ENCODE data around the gene AP1S3.

The AP1S3 gene

GRCh38 chr2:223834431-223834830 is 3.0 kb downstream of the AP1S3 start:
- H3K4me3 ChIP-seq (ENCODE audit: low read depth, low read length) = no peak overlapping the region
- no peak for DNase-seq (ENCODE audit: low read depth)
- no peak for TF ChIP-seq CTCF (conservative IDR thresholded peaks at IDR 0.05; ENCODE audit: low read depth, low read length)

GRCh38 chr2:223832241-223832903 is 5.0 kb downstream of the AP1S3 start:
- H3K4me3 ChIP-seq (ENCODE audit: low read depth, low read length) = no peak overlapping the region
- DNase-seq (ENCODE audit: low read depth) = peak; percentile 34
- TF ChIP-seq CTCF (conservative IDR thresholded peaks at IDR 0.05; ENCODE audit: low read depth, low read length) = no peak

- DNase-seq (ENCODE audit: low read depth) = no peak
- no peak overlapping the region for H3K4me3 ChIP-seq (ENCODE audit: low read depth, low read length)
- no peak for TF ChIP-seq CTCF (conservative IDR thresholded peaks at IDR 0.05; ENCODE audit: low read depth, low read length)
These were observed 8.3 kb downstream of the AP1S3 start for GRCh38 chr2:223829128-223829527.

GRCh38 chr2:223828314-223828713 is 9.1 kb downstream of the AP1S3 start:
- DNase-seq (ENCODE audit: low read depth) = no peak
- TF ChIP-seq CTCF (conservative IDR thresholded peaks at IDR 0.05; ENCODE audit: low read depth, low read length) = no peak

DNA sequence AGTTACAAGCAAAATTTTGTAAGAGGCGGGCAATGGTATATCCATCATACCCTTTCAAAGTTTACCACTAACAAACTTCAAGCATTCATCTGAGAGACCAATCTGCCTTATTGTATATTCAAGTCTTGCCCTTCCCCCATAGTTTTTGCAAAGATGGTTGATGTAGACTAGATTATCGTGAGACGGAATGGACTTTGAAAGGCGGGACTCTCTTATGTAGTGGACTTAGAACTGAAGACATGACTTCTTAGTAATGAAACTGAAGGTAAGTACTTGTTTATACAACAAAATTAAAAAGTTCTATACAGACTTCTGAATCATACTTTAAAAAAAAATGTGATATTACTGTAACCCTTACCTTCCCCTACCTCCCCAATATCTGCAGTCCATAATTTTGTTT is 10.4 kb downstream of the AP1S3 start:
- TF ChIP-seq CTCF (conservative IDR thresholded peaks at IDR 0.05; ENCODE audit: low read depth, low read length) = no peak
- DNase-seq (ENCODE audit: low read depth) = no peak

More at GRCh38 chr2:223828314-223828713, 9.1 kb downstream of the AP1S3 start:
- no peak overlapping the region for H3K4me3 ChIP-seq (ENCODE audit: low read depth, low read length)

GRCh38 chr2:223824301-223824700 is 13.1 kb downstream of the AP1S3 start:
- no peak for TF ChIP-seq CTCF (conservative IDR thresholded peaks at IDR 0.05; ENCODE audit: low read depth, low read length)
- no peak for DNase-seq (ENCODE audit: low read depth)
- H3K4me3 ChIP-seq (ENCODE audit: low read depth, low read length) = no peak overlapping the region

More for the DNA sequence above, 10.4 kb downstream of the AP1S3 start:
- H3K4me3 ChIP-seq (ENCODE audit: low read depth, low read length) = no peak overlapping the region

- no peak overlapping the region for H3K4me3 ChIP-seq (ENCODE audit: low read depth, low read length)
- TF ChIP-seq CTCF (conservative IDR thresholded peaks at IDR 0.05; ENCODE audit: low read depth, low read length) = no peak
- DNase-seq (ENCODE audit: low read depth) = no peak
These were observed 14.6 kb downstream of the AP1S3 start for GRCh38 chr2:223822818-223823217.
